Activated T-cell treated with anti-CD3 and anti-CD28 coated beads for 24 hours (primary cell): ENCODE results near the gene SLC22A5.
"Not testable (repeated sequence)": the region's sequence is repeated elsewhere in the genome, so short reads cannot be mapped to it uniquely, and the experiment has no call there.

Experiments
- DNase-seq: peaks from one replicate; pipeline ENCODE4 v3.0.0-alpha.2; 2020; ENCODE audit warnings: low read depth

The SLC22A5 gene

DNA sequence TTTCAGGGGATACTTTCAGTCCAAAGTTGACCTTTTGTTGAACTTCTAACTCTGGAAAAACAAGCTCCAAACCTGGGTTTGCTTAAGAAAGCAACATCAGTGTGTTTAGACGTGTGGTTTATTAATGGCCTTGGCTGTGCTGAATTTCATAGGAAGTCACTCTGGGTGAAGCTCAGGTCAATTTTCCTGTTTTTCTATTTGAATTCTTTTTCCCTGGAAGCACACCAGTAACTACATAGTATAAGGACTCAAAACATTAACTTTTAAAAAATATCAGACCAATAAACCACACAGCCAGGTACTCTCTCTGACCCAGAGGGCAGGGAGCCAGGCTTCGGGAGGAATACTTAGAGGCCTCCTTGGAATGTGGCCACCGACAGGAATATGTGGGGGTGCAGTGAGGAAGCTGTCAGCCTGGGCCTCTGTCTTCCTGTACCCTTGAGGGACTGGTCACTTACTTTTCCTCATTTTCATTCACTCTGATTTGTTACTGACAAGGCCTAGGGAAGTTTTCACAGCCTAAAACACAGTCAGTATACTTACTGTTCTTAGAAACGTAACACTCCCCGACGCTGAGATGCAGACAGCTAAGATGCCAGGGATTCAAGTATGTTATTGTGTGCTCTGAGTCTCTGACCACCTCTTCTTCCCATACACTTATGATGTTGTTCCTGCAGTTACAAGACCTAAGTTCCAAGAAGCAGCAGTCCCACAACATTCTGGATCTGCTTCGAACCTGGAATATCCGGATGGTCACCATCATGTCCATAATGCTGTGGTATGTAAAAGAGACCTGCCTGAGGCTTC, 18.9 kb downstream of the SLC22A5 start:
- no peak for DNase-seq

DNA sequence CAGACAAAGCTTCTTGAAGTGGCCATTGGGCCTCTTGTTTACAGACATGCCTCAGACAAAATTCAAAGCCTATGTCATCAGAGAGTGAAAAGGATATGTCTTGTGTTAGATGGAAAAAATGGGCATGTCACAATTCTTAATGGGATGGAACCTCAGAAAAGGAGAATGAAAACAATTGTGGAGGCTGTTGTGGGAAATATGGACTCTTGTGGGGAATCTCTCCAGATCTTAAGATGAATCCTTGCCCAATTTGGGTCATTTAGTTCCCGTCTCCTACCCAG, 19.5 kb downstream of the SLC22A5 start:
- DNase-seq, result no peak

DNA sequence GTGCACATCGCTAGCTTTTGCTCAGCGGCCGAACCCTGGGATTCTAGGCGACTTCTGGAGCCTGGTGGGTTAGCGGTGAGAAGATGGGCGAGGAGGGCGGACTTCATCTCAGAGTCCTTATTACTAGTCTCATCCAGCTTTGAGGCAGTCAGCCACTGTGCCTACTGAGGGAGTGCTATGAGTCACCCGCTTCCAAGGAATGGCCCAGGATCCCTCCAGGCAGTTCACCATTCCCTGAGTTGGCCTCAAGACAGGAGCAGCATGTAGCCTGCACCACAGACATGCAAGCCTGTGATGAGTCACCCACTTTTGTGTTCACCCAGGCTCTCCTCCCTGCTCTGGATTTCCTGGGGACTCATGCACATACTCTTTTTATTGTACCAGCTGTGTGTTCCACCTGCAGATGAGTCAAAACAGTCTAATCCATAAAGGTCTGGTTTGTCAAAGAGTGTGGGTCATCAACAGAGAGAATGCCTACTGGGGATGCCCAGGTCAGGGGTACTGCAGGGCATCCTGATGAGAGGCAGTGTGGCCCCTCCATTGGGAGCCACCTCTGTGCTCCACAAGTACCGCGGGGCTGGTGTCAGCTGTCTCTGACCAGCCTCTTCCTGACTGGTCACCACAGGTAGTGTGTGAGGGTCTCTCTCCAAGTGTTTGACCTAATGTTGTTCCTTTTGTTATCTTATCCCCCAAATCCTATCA, 20.2 kb downstream of the SLC22A5 start:
- DNase-seq, result no peak

GRCh38 chr5:132391247-132391646, 21.7 kb downstream of the SLC22A5 start:
- no peak for DNase-seq

- no peak for DNase-seq
Observed at GRCh38 chr5:132391870-132392269, 22.4 kb downstream of the SLC22A5 start.

DNA sequence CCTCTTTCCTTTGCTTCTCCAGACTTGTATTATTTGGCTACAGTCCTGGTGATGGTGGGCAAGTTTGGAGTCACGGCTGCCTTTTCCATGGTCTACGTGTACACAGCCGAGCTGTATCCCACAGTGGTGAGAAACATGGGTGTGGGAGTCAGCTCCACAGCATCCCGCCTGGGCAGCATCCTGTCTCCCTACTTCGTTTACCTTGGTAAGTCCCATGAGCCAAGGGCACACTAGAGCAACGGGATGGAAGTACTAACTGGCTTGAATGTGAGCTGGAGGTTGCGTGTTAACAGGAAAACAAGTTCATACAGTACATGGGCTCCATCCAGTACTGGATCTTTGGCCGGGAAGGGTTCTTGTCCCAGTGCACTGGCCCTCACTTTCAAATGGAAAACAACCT, 22.9 kb downstream of the SLC22A5 start:
- no peak for DNase-seq

- DNase-seq, result no peak
Observed at GRCh38 chr5:132392978-132393825, 23.7 kb downstream of the SLC22A5 start.

GRCh38 chr5:132394667-132395259, 25.3 kb downstream of the SLC22A5 start:
- DNase-seq, result no peak

DNA sequence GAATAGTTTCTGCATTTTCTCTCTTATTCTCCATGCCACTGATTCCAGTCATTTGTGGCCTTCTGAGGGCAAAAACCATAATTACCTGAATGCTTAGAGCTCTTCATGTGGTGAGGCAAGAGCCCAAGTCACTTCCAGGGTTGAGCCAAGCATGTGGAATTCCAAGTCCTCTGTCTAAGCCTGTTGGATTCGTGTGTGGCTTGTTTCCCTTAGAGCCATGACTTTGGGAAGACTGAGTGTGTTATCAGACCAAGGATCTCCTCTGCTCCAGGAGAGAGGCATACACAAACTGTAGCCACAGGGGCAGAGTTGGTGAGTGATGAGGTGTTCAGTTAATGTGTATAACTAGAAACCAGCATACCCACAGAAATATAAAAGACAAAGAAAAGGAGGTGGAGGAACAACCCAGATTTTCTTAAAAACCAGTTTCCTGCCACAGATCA, 27.1 kb downstream of the SLC22A5 start:
- no peak for DNase-seq

GRCh38 chr5:132397224-132397623, 27.7 kb downstream of the SLC22A5 start:
- no peak for DNase-seq

- not testable (repeated sequence) for DNase-seq
Observed at GRCh38 chr5:132397936-132398675, 28.6 kb downstream of the SLC22A5 start.

DNA sequence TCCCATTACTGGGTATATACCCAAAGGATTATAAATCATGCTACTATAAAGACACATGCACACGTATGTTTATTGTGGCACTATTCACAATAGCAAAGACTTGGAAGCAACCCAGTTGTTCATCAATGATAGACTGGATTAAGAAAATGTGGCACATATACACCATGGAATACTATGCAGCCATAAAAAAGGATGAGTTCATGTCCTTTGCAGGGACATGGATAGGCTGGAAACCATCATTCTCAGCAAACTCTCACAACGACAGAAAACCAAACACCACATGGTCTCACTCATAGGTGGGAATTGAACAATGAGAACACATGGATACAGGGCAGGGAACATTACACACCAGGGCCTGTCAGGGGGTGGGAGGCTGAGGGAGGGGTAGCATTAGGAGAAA, 34.5 kb downstream of the SLC22A5 start:
- not testable (repeated sequence) for DNase-seq

GRCh38 chr5:132405646-132406045, 36.1 kb downstream of the SLC22A5 start:
- DNase-seq, result no peak

DNA sequence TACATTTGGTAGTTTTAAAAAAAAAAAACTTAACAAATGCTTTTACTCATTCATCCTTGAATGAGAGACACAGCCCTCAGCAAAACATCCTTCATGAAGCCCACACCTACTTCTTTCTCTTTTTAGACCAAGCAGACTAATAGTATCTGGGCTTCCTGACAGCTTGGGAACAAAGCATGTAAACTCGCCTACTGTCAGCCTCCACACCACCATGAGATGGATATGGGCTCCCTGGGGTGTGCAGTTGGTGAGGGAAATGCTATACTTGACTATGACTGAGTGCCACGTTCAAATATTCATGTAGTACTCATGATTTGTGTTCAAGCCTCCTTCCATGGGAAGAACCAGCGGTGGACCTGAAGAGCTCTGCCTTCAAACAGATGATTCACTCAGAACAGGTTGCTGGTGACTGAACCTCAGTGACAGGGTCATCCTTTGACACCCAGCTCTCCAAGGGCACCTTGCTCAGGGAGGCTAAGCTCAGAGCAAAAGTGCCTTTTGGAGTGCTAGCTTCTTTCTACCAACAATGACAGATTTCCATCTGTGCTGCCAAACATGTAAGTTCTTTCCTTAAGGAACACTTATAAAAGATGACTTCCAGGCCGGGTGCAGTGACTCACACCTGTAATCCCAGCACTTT, 36.8 kb downstream of the SLC22A5 start:
- DNase-seq, result no peak

DNA sequence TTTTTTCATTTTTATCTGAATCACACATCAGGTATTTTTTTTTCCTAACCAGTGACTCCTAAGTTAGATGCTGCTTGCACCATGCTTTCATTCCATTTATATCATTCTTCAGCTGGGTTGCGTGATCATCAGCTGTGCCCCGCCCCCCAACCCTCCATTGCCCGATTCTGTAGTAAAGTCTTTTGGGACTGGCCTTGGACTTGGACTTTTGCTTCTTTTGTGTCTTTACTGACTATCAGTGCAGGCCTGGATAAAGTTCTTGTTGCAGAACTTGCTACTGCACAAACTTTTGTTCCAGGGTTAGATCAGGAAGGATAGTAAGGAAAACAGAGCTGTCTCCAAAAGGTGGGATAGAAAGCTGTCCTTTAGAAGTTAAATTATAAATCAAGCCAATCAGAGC, 38.5 kb downstream of the SLC22A5 start:
- DNase-seq, result no peak

DNA sequence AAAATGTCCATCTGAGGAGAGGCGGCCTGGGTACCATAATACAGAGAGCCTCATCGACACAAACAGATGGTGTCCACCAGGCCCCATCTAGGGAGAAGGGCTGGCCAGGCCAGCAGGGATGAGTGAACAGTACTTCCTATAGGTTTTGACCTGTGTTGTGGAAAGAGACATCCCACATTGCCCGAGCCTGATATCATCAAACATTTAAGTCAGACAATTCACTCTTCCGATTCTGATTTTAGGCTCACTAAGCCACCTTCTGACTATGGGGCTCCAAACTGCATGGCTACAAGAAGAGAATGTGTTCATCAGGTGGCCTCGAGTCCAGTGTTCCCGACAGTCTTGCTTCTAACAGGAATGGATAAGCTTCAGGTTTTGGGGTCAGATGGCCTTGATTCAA, 38.9 kb downstream of the SLC22A5 start:
- no peak for DNase-seq

DNA sequence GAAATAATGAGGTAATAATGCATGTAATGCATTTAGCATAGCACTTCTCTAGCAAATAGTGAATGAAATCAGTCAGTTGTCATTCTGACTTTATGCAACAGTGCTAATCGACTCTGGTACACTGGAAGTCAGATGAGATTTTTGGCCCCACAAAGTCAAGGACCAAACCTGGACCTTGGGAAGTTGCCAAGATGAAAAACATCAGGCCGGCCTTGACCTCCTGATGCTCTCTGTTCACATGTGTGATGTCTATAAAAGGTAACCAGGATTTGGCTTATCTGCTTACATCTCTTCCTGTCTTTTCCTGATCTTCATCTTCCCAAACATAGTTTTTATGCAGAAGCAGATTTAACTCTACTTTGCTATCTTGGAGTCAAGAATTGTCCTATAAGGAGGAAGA, 39.5 kb downstream of the SLC22A5 start:
- no peak for DNase-seq

- peak; percentile 80 for DNase-seq
Observed at GRCh38 chr5:132410451-132411303, 41.2 kb downstream of the SLC22A5 start.

GRCh38 chr5:132411304-132412013, 41.9 kb downstream of the SLC22A5 start:
- DNase-seq, result no peak

DNA sequence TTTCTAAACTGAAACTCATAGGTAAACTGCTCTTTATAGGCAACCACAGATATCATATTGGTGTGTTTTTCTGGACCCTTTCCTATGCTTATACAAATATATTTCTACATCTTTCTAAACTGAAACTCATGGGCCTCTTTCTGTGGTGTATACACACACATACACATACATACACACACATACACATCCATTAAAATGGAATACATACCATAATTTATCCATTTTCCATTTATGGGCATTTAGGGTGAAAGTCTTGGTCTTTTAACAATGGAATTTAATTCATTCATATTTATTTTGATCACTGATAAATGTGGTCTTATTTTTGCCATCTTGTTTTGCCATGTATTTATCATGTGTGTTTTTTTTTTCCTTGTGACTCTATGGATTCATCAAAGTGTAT, 44.1 kb downstream of the SLC22A5 start:
- DNase-seq, result no peak
